ENCODE data around the gene BRAF. TPM values are rescaled to one million over a fixed set of nuclear protein-coding genes. Genes with fewer than 3 reads are reported as not detected.

The BRAF gene
- total RNA-seq, 1 experiment from 2014 or later = 29.7 TPM

DNA sequence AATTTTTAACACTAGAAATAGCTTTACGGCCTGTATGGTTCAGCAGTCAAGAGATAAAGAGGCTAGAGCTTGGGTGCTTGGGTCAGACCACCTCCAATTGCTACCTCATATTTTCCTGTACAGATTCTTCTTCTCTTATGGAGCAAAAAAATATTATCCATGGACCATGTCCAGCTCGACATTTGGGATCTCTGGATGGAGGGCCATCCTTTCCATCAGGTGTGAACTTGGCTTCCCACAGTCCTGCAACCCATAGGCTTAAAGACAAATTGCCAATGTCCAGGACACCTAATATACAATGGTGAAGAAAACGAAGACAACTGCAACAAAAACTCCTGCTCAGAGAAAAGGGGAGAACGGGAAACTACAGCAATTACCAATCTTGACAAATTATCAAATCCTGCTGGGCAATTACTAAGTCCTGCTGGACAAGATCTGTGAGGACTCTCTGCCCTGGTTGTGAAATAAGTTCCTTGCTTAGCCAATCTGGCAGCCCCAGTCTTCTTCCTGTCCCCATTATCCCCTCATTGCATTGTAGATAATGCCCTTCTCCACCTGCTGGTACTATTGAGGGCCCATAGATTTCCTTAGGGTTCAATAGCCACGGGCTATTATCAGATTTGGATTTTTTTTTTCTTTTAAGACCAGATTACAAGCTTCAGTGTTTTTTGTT, 42.0 kb upstream of the BRAF start:
- BruUV-seq (replicated peaks) = no TSS peak
- intact Hi-C loops (cut with micrococcal nuclease) = no loop called here

GRCh38 chr7:140961117-140961516, 36.4 kb upstream of the BRAF start:
- no peak overlapping the region for H3K27ac ChIP-seq (ENCODE audit: low read depth, low read length)
- no peaks in the 10 kb centered on the region for H3K9me2 ChIP-seq (ENCODE audit: insufficient read depth)
- H3K9me3 ChIP-seq (ENCODE audit: control insufficient read depth in 1 of 2, insufficient read depth in 1 of 2, low read depth in 1 of 2, low read length in 2 of 2) = no peaks in the 10 kb centered on the region
- ChIA-PET CTCF (no interaction called here), RAD21 (ENCODE audit: low non-redundant PET in 1 of 2, low total read pairs in 2 of 2, uncharacterized antibody in 2 of 2, unreplicated experiment in 2 of 2) (no interaction called here), POLR2A (no interaction called here)
- no peaks in the 10 kb centered on the region for H4K20me1 ChIP-seq (ENCODE audit: insufficient read depth)
- no peak overlapping the region for H3K9ac ChIP-seq (ENCODE audit: low read length)
- H3K27me3 ChIP-seq (ENCODE audit: insufficient read depth, low read length) = no peaks in the 10 kb centered on the region
- H3K79me2 ChIP-seq (ENCODE audit: insufficient read depth, low read length) = no peaks in the 10 kb centered on the region
- no peak overlapping the region for H2AFZ ChIP-seq (ENCODE audit: low read depth, low read length, poor library complexity, severe bottlenecking)
- DNase-seq (ENCODE audit: low read depth, low spot score) (no peak), ATAC-seq (no peak)
- no peak overlapping the region for H3K4me3 ChIP-seq (replicated peaks in 1 of 2; ENCODE audit: low read depth in 1 of 2, low read length in 2 of 2)
- H3K4me2 ChIP-seq (ENCODE audit: low read length) = no peak overlapping the region
- no peaks in the 10 kb centered on the region for H3K4me1 ChIP-seq (ENCODE audit: control insufficient read depth in 1 of 2, insufficient read depth in 2 of 2, low read length in 2 of 2)
- BruUV-seq (replicated peaks) = no TSS peak
- TF ChIP-seq ELF1 (IDR thresholded peaks at IDR 0.05; ENCODE audit: borderline replicate concordance, low read depth) (no peak), ZBTB33 (IDR thresholded peaks at IDR 0.05; ENCODE audit: extremely low read depth, insufficient replicate concordance, low read length) (no peak), TCF7L2 (IDR thresholded peaks at IDR 0.05; ENCODE audit: borderline replicate concordance, extremely low read depth, insufficient read depth, insufficient read length) (no peak), EGR1 (IDR thresholded peaks at IDR 0.05; ENCODE audit: low read depth) (no peak), SIN3A (IDR thresholded peaks at IDR 0.05; ENCODE audit: low read depth) (no peak), ZNF274 (IDR thresholded peaks at IDR 0.05; ENCODE audit: low read depth, low read length) (no peak), CBX3 (IDR thresholded peaks at IDR 0.05; ENCODE audit: low read depth) (no peak), SRF (IDR thresholded peaks at IDR 0.05; ENCODE audit: low read depth) (no peak), FOSL1 (IDR thresholded peaks at IDR 0.05; ENCODE audit: low read depth) (no peak), SP1 (IDR thresholded peaks at IDR 0.05; ENCODE audit: low read depth) (no peak), CEBPB (IDR thresholded peaks at IDR 0.05; ENCODE audit: low read depth) (no peak), EZH2phosphoT487 (IDR thresholded peaks at IDR 0.05; ENCODE audit: borderline replicate concordance) (no peak), ZFX (IDR thresholded peaks at IDR 0.05) (no peak), EZH2 (IDR thresholded peaks at IDR 0.05) (no peak), POLR2A (IDR thresholded peaks at IDR 0.05; ENCODE audit: borderline replicate concordance, extremely low read depth, insufficient read depth, insufficient read length) (no peak), POLR2AphosphoS5 (IDR thresholded peaks at IDR 0.05; ENCODE audit: low read depth, low read length) (no peak), YY1 (IDR thresholded peaks at IDR 0.05; ENCODE audit: extremely low read depth, insufficient replicate concordance, low read depth, low read length) (no peak), ATF3 (IDR thresholded peaks at IDR 0.05) (no peak)
- intact Hi-C loops (cut with micrococcal nuclease) = no loop called here
- H3K36me3 ChIP-seq (ENCODE audit: control insufficient read depth in 1 of 2, insufficient read depth in 2 of 2, low read length in 2 of 2) = no peaks in the 10 kb centered on the region

More for the DNA sequence above, 42.0 kb upstream of the BRAF start:
- POLR2A ChIA-PET = no interaction called here
- CTCF ChIA-PET = no interaction called here
- Histone ChIP-seq H3K4me1 (ENCODE audit: control insufficient read depth in 1 of 2, insufficient read depth in 2 of 2, low read length in 2 of 2) (no peaks in the 10 kb centered on the region), H3K79me2 (ENCODE audit: insufficient read depth, low read length) (no peaks in the 10 kb centered on the region), H3K9me2 (ENCODE audit: insufficient read depth) (no peaks in the 10 kb centered on the region), H3K27me3 (ENCODE audit: insufficient read depth, low read length) (no peaks in the 10 kb centered on the region), H3K9ac (ENCODE audit: low read length) (no peak overlapping the region), H3K4me2 (ENCODE audit: low read length) (no peak overlapping the region), H3K36me3 (ENCODE audit: control insufficient read depth in 1 of 2, insufficient read depth in 2 of 2, low read length in 2 of 2) (no peaks in the 10 kb centered on the region), H3K9me3 (ENCODE audit: control insufficient read depth in 1 of 2, insufficient read depth in 1 of 2, low read depth in 1 of 2, low read length in 2 of 2) (no peaks in the 10 kb centered on the region), H2AFZ (ENCODE audit: low read depth, low read length, poor library complexity, severe bottlenecking) (no peak overlapping the region), H4K20me1 (ENCODE audit: insufficient read depth) (no peaks in the 10 kb centered on the region; the same call in 1 of the 2 replicates), H3K27ac (ENCODE audit: low read depth, low read length) (no peak overlapping the region), H3K4me3 (replicated peaks in 1 of 2; ENCODE audit: low read depth in 1 of 2, low read length in 2 of 2) (no peak overlapping the region)
- no peak for DNase-seq (ENCODE audit: low read depth, low spot score)
- RAD21 ChIA-PET (ENCODE audit: low non-redundant PET in 1 of 2, low total read pairs in 2 of 2, uncharacterized antibody in 2 of 2, unreplicated experiment in 2 of 2) = no interaction called here
- no peak for ATAC-seq
- TF ChIP-seq POLR2AphosphoS5 (IDR thresholded peaks at IDR 0.05; ENCODE audit: low read depth, low read length) (no peak), RAD21 (IDR thresholded peaks at IDR 0.05; ENCODE audit: low read depth) (no peak)

Data from HCT116 (cell line).